Right renal pelvis (tissue), 4 donors: ENCODE results near the gene ZNF383. TPM values are rescaled to one million over a fixed set of nuclear protein-coding genes. Genes with fewer than 3 reads are reported as not detected.
"Not testable (repeated sequence)": the region's sequence is repeated elsewhere in the genome, so short reads cannot be mapped to it uniquely, and the experiment has no call there.

Experiments
- DNase-seq, 4 donors: peaks; one replicate each; pipeline ENCODE4 v3.0.0-alpha.2; 2013; ENCODE audit warnings: low read depth in 4 of 4, low spot score in 3 of 4, missing footprints in 1 of 4
- polyA plus RNA-seq, 4 donors: library from polyadenylated mRNA; unstranded; fragments of 120-200 nt; gene quantifications; one replicate each; pipeline ENCODE4 v1.2.1, GENCODE V29; 2013; ENCODE audit not compliant: insufficient read length in 4 of 4

The ZNF383 gene
- polyA plus RNA-seq: 10 to 100 TPM; 11.4 to 13.4 (median 13.2) TPM

DNA sequence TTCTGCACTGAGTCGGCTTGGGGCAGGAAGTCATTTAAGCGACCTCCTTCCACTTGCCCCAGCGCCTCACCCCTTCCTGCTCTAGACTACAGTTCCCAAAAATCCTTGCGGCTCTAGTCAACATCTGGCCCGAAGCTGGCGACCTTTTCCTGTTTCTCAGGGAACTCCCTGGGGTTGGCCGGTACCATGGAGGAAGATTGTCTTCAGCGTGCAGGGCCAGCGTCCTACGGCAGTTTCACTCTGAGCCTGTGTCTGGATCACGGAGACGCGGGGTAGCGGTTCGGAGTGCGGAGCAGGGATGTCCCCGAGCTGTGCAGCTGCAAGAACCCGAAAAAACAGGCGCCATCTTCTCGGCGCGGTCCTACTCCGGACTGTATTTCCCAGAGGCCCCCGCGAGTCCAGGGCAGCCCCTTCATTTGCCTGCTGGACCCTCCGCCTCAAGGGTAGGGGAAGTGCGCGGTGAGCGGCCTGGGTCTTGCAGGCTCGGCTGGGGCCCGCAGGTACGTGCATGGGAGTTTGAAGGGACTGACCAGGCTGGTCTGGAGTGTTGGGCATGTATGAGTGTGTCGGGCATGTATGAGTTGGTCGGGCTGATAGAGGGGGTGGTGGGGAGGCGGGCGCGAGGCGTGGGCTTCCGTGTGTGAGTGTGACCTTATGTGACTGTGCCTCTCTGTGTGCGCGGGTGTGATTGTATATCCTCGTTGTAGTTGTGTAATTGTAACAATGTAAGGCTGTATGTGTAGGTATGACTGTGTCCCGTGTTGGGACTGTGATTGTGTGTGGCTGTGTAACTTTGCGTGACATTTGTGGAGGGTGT lies at the start of gene ZNF383:
Gene ZNF383 (plus strand): TSS at position 440 of the 817 bp plus-strand sequence. CDS start 12,240 bp downstream, outside the sequence.
- DNase-seq: peak; percentile 84 to 93 (median 90)

DNA sequence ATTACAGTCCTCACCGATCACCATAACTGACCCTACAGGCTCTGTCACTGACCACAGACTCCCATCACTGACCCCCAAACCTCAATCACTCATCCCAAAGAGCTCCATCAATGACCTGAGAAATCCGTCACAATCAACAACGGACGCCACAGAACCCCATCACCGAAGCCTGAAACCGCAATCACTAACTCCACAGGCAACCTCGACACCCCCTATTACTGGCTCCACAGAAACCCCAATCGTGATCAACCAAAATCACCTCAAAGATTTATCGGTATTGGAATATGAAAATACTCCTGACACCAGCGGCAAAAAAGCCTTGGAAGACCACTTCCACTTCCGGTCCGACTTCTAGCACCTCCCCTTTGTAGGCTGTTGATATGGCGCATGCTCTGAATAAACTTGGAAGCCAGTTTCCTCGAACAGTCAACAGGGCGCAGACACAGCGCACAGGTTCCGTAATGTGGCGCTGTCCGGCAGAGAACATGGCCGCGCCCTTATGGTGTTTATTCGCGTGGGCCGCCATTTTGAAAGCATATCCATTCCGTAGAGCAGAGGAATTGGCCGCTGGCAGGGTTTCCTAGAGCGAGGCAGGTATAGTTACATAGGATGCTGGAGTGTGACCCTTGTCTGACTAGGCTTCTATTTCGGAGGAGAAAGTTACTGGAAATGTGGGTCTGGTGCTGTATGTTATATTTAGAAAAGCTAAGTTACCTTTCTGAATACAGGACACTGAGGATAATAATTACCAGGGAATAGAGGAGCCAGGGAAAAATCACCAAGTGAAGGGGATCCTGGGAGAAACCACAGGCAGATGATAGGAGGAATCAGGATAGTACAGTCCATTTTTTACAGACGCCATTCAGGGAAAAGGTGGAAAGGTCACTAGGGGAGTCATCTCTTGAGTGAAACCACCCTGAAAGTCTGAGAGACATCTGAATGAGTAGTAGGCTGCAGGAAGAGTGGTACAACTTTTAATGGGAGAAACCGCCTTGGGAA lies 45.3 kb upstream of the ZNF383 start, which contains the start of gene ZNF585A:
Gene ZNF585A (minus strand): TSS at position 328 of the 999 bp plus-strand sequence. CDS start 2,785 bp downstream, outside the sequence.
- peak; percentile 79 to 95 (median 92) for DNase-seq

DNA sequence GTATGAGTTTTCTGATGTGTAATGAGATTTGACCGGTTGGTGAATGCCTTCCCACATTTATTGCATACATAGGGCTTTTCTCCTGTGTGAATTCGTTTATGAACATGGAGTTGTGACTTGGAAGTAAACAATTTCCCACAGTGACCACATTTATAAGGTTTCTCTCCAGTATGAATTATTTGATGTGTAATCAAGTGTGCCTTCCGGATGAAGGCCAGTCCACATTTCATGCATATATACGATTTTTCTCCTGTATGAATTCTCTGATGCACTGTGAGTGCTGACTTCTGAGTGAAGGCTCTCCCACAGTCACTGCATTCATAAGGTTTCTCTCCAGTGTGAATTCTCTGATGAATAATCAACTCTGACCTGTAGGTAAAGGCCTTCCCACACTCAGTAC lies 31.9 kb upstream of the ZNF383 start:
- DNase-seq: not testable (repeated sequence)

DNA sequence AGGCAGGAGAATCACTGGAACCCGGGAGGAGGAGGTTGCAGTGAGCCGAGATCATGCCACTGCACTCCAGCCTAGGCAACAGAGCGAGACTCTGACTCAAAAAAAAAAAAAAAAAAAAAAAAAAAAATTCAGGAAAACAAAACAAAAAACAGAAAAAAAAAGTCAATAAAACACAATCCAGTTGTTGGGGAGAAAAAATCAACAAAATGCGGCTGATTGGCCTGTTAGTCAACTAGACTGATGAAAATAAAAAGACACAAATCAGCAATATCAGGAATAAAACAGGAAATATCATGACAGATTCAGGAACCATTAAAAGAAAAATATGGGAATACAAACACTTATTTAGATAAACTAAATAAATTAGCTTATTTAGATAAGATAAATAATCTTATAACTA lies 22.8 kb upstream of the ZNF383 start:
- not testable (repeated sequence) for DNase-seq

DNA sequence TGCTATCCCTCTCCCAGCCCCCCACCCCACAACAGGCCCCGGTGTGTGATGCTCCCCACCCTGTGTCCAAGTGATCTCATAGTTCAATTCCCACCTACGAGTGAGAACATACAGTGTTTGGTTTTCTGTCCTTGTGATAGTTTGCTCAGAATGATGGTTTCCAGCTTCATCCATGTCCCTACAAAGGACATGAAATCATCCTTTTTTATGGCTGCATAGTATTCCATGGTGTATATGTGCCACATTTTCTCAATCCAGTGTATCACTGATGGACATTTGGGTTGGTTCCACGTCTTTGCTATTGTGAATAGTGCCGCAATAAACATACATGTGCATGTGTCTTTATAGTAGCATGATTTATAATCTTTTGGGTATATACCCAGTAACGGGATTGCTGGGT lies 20.9 kb upstream of the ZNF383 start:
- not testable (repeated sequence) for DNase-seq

DNA sequence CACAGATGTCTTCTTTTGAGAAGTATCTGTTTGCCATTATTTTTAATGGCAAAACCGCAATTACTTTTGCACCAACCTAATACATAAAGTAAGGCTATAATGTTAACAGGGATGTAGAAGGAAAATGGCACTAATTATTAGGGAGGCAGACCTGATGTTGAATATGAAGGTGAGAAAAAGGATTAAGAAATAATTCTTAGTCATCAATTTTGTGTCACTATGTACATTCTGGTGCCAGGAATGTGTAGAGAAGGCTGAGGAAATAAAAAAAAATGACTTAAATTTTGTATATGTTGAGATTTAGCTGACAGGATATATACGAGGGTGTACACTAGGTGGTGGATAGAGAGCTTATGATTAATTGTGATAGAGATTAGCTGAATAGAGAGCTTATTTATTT lies 20.2 kb upstream of the ZNF383 start:
- DNase-seq: no peak

DNA sequence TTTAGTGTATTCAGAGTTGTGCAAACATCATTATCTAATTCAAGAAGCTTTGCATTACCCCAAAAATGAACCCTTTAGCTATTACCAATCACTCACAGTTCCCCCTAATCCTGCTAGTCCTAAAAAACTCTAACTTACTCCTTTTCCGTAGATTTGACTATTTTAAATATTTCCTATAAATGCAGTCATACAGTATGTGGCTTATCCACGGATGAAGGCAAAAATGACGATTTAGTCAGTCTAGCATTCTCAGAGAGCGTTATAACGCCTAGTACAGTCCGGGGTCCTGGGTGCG lies 587 bp upstream of the ZNF383 start:
- no peak for DNase-seq

DNA sequence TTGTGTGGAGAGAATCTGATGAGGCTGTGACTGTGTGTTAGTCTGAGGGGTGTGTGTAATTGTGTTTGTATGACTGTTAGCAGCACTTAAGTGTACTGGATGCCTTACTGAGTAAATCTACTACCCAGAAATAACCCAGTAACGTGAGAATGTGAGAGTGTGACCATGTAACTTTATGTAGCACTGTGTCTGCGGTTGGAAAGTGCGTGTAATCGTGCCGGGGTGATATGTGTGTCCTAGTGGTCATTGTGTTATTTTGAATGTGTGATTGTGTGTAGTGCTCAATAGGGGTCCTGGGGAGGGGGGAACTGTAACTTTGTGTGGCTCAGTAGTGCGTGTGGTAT lies 550 bp downstream of the ZNF383 start:
- peak in 2 of 4 donors; percentile 5 to 8 for DNase-seq

DNA sequence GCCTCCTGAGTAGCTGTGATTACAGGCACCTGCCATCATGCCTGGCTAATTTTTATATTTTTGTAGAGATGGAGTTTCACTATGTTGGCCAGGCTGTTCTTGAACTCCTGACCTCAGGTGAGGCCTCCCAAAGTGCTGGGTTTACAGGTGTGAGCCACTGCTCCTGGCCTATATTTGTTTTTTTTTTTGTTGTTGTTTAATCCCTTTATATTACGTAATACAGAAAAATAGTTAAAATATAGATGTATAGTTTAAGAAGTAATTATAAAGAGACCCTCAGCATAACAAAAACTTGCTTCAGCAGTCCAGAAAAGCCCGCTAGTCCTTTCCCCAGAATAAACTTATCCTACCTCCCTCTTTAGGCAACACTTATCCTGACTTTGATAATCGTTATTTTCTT lies 2.4 kb downstream of the ZNF383 start:
- no peak for DNase-seq

DNA sequence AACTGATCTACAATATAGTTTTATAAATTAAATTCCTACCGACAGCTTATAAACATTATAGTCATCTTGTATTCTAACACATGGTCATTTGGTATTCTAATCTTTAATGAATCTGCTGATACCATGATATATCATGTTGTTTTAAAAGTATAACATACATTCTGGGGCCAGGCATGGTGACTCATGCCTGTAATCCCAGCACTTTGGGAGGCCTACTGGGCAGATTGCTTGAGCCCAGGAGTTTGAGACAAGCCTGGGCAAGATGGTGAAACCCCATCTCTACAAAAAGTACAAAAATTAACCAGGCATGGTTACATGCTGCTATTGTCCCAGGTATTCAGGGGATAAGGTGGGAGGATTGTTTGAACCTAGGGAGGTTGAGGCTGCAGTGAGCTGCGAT lies 3.1 kb downstream of the ZNF383 start:
- DNase-seq: no peak

DNA sequence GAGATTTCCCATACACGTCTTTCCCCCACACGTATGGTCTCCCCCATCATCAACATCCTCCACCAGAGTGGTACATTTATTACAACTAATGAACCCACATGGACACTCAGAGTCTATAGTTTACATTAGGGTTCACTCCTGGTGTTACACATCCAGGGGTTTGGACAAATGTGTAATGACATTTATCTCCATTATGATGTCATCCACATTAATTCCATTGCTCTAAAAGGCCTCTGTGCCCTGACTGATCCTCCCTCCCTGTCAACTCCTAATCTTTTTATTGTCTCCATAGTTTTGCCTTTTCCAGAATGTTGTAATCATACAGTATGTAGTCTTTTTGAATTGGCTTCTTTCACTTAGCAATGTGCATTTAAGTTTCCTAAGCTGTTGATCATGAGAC lies 8.2 kb downstream of the ZNF383 start:
- no peak for DNase-seq

DNA sequence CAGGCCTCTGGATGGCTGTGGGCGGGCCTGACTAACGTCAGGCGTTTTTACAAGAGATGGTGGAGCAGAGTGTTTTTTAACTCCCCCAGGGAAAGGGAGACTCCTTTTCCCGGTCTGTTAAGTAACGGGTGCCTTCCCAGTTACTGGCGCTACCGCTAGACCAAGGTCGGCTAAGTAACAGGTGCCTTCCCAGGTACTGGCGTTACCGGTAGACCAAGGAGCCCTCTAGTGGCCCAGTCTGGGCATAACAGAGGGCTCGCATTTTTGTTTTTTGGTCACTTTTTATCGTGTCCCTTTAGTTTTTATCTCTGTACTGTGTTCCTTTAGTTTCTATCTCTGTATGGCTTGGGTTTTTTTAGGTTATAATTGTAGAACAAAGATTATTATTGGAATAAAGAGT lies 10.0 kb downstream of the ZNF383 start:
- DNase-seq: peak in 3 of 4 donors; percentile 12 to 37 (median 33)

DNA sequence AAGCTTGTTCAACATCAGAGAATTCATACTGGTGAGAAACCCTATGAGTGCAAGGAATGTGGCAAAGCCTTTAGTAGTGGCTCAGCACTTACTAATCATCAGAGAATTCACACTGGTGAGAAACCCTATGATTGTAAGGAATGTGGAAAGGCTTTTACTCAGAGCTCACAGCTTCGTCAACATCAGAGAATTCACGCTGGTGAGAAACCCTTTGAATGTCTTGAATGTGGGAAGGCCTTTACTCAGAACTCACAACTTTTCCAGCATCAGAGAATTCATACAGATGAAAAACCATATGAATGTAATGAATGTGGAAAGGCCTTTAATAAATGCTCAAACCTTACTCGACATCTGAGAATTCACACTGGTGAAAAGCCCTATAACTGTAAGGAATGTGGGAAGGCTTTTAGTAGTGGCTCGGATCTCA lies 25.2 kb downstream of the ZNF383 start:
- no peak for DNase-seq

DNA sequence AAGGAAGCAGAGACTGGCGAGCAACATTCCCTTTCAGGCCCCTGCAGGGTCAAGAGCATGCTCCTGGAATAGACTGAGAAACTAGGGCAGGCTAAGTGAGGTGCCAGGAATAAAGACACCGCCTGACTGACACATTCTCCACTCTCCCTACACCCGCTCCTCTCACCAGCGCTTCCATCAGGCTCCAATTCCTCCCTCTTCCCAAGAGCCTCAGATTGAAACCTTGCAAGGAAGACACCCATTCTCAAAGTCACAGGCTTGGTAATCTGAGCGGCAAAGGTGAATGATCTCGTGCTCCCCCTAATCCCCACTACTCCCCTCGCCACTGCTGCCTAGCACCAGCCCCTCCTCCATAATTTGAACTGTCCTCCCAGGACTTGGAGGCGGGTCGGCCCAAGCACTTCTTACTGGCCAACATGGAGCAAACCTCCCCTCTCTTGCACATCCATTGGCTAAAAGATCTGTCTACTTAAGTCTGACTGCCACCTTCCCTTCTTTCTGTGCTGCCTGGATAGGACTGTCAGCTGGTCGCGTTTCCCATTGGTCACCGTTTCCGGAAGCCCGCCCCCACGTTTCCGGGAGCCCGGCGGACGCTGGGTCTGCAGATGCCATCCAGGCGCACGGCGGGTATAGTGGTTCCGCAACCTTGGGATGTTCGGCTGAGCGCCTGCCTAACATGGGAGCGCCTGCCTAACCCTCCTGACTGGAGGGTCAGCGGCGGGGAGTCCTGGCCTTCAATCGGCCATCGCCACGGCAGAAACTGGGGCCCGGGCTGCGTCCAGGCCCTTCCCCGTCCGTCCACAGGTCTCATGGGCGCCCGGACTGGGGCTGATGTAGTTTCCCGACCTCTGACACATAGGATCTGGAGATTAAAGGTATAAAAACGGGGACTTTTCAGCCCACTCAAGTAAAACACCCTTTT lies 33.6 kb downstream of the ZNF383 start:
- DNase-seq: peak; percentile 83 to 96 (median 86)

DNA sequence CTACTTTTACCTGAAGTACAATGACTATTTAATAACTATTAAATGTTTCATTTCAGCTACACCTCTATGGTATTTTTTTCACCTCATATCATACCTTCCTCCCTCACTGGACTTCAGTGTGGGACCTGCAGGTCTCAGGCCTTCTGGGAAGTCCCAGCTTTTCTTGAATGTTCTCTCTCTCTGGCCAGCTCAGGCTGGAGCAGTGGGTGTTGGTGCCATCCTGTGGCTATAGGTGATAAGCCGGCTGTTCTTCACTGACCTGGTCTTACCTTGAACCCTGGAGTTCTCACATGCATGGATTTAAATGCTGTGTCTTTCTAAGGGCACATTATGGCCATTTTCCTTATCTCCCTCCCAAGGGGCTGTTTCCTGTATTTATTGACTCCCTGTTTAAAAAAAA lies 45.0 kb downstream of the ZNF383 start:
- not testable (repeated sequence) for DNase-seq

DNA sequence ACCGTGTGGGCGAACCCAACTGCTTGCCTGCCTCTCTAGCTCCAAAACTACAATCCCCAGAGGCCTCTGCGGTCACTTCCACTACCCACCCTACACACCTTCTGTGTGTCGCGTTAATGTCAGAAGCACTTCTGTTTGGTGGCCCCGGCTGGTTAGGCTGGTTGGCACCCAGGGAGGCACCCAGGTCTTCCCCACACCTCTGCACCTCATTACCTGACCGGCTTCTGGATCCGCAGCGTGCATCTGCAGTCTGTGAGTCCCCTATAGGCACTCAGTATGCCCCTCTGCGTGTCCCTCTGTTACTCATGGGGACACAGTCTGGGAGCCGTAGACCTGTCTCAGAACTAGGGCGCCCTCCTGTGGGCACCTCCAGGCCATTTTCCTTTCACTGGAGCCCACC lies 49.0 kb downstream of the ZNF383 start:
- not testable (repeated sequence) for DNase-seq

DNA sequence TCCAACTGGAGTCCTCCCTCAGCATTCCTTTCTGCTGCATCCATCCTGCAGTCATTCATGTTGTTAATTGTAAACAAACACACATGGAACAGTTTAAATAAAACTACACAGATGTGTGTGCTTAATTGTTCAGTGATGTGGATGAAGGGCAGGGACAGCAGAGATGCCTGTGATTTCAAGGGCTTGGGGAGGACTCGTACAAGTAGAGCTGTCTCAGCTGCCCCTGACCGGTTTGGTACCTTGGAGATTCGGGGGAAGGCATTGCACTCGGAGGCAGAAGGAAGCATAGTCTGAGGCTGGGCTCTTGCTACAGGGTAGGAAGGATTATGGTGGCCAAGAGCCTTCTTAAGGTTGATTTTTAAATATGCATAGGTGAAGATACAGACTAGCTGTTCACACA lies 49.7 kb downstream of the ZNF383 start:
- DNase-seq: not testable (repeated sequence)

DNA sequence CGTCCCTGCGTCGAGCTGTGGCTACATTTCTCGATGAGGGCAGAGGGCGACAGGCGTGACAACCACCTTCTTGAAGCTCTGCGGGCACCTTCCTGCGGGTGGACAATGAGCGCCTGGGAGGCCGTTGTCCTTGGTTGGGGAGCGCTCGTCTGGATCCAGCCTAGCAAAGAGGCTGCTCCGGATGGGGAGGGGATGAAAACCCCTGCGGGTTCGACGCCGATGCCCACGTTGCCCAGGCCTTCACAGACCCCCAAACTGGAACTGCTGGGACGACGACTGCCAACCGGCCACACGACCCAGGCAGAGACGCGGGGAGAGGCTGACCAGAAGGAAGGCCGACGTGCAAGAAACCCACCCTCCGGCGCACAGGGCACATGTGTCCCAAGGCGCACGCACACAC lies 62.6 kb downstream of the ZNF383 start:
- not testable (repeated sequence) for DNase-seq

DNA sequence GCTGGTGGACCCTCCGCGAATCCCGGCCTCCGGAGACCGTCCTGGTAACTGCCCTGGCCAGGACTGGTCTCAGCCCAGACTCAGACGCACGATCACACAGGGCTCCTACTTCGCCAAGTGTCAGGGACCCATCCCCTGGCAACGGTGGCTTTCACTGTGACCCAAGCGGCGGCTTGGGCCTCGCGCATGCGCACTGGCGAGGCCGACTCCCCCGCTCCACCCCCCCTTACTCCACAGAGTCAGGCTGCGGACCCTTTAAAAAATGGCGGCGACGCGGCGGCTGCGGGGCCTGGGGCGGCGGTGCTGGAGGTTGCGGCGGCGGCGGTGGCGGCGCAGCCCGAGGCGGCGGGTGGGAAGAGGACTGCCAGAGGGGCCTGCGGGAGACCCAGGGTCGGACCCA lies 66.0 kb downstream of the ZNF383 start:
- not testable (repeated sequence) for DNase-seq

DNA sequence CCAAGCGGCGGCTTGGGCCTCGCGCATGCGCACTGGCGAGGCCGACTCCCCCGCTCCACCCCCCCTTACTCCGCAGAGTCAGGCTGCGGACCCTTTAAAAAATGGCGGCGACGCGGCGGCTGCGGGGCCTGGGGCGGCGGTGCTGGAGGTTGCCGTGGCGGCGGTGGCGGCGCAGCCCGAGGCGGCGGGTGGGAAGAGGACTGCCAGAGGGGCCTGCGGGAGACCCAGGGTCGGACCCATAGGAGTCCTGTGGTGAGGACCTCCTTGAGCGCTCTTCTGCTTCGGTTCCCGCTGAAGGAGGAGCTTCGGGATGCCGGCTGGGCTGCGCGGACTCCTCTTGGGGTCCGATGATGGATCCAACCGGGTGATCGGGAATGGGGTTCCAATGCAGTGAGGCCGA lies 71.2 kb downstream of the ZNF383 start:
- DNase-seq: not testable (repeated sequence)
